DND-41 (cell line): ENCODE results near the gene ULK2.

ENCODE experiments used
- EZH2 ChIP-seq: IDR thresholded peaks from 3 replicates; pipeline ENCODE4 v1.6.1; 2012; ENCODE audit warnings: borderline replicate concordance, low read depth, mild to moderate bottlenecking, moderate library complexity, low read length, inconsistent platforms; ENCODE audit not compliant: severe bottlenecking
- TF ChIP-seq, protein P1 (sequence below): IDR thresholded peaks from 2 replicates; pipeline ENCODE4 v1.5.1; 2012; ENCODE audit warnings: borderline replicate concordance, low read length, moderate library complexity, mild to moderate bottlenecking; ENCODE audit not compliant: poor library complexity, severe bottlenecking; ENCODE audit errors: extremely low read depth

DNA sequence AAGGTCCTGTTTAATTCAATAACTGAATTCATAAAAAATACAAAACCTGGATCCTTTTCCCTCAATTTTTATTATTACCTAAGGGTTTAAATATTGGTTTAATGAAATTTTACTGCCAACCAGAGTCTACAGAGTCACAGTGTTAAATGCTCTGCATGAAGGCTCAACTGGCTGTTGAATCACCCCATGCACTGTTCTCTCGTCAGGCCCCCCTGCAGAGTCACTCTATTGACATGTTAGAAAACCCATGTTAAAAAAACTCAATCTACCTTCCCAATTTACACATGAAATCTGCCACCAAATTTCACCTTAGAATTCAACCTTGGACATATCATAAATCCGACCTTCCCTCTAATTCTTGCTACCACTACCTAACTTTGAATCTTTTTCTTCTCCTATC is 43.3 kb upstream of the ULK2 start:
- TF ChIP-seq, protein P1, sequence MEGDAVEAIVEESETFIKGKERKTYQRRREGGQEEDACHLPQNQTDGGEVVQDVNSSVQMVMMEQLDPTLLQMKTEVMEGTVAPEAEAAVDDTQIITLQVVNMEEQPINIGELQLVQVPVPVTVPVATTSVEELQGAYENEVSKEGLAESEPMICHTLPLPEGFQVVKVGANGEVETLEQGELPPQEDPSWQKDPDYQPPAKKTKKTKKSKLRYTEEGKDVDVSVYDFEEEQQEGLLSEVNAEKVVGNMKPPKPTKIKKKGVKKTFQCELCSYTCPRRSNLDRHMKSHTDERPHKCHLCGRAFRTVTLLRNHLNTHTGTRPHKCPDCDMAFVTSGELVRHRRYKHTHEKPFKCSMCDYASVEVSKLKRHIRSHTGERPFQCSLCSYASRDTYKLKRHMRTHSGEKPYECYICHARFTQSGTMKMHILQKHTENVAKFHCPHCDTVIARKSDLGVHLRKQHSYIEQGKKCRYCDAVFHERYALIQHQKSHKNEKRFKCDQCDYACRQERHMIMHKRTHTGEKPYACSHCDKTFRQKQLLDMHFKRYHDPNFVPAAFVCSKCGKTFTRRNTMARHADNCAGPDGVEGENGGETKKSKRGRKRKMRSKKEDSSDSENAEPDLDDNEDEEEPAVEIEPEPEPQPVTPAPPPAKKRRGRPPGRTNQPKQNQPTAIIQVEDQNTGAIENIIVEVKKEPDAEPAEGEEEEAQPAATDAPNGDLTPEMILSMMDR, result no peak
- TF ChIP-seq EZH2, result no peak
